ENCODE results near the gene BFAR.
"Not testable (repeated sequence)": the region's sequence is repeated elsewhere in the genome, so short reads cannot be mapped to it uniquely, and the experiment has no call there.

Gene BFAR

DNA sequence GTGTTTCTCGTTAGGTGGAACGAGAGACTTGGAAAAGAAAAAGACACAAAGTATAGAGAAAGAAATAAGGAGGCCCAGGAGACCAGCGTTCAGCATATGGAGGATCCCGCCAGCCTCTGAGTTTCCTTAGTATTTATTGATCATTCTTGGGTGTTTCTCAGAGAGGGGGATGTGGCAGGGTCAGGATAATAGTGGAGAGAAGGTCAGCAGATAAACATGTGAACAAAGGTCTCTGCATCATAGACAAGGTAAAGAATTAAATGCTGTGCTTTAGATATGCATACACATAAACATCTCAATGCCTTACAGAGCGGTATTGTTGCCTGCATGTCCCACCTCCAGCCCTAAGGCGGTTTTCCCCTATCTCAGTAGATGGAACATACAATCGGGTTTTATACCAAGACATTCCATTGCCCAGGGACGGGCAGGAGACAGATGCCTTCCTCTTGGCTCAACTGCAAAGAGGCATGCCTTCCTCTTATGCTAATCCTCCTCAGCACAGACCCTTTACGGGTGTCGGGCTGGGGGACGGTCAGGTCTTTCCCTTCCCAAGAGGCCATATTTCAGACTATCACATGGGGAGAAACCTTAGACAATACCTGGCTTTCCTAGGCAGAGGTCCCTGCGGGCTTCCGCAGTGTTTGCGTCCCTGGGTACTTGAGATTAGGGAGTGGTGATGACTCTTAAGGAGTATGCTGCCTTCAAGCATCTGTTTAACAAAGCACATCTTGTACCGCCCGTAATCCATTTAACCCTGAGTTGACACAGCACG lies 3.6 kb downstream of the BFAR start:
- DNase-seq: not testable (repeated sequence)

DNA sequence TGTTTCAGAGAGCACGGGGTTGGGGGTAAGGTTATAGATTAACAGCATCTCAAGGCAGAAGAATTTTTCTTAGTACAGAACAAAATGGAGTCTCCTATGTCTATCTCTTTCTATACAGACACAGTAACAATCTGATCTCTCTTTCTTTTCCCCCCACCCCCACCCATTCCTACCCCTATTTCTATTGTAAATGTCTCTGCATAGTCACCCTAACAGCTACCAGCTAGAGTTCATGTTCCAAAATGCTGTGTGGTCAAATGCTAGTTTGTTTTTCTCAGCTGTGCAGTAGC lies 4.1 kb downstream of the BFAR start:
- not testable (repeated sequence) for DNase-seq

DNA sequence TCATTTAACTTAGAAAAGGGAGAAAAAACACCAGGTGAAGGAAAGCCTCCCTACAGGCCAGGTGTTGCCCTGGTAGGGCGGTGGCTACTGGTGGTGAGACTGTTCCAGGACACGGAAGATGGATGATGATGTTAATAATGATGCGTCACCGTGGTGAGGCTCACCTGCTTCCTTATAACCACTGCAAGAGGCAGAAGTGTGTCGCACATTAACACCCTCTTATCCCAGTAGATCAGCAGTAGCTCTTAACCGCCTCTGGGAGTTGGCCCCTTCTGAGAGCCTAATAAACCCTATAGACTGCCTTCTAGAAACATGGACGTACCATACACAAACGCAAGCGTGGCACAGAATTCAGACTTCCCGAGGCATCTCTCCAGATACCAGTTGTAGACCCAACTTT lies 7.8 kb downstream of the BFAR start:
- no peak for DNase-seq

DNA sequence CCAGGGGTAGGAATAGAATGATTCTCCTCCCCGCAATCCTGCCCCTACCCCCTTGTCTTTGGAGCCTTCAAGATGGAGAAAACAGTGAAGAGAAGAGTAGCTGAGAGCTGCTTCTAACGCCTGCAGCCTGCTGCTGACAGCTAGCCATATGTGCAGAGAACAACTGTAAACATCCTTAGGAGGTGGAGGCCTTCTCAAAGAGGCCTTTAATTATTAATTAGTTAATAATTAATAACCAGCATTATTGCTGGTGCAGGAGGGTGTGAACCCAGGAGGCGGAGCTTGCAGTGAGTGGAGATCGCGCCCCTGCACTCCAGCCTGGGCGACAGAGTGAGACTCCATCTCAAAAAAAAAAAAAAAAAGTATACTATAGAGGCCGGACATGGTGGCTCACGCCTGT lies 8.5 kb downstream of the BFAR start:
- no peak for DNase-seq

DNA sequence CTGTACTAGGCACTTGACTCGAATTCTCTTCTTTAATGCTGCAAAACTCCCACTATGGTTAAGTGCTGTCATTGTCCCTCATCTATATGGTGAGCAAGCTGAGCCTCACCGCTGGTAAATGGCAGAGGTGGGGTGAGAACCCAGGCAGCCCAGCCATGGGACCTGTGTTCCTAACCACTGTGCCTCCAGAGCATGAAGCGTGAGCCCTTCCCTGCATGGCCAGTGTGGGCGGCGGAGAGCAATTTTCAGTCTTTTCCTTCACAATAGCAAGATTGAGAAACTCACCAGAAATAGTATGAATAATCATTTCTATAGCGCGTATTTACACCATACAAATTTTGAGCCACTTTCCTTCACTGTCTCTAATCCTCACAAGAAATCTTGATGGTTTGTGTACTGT lies 9.2 kb downstream of the BFAR start:
- no peak for DNase-seq

DNA sequence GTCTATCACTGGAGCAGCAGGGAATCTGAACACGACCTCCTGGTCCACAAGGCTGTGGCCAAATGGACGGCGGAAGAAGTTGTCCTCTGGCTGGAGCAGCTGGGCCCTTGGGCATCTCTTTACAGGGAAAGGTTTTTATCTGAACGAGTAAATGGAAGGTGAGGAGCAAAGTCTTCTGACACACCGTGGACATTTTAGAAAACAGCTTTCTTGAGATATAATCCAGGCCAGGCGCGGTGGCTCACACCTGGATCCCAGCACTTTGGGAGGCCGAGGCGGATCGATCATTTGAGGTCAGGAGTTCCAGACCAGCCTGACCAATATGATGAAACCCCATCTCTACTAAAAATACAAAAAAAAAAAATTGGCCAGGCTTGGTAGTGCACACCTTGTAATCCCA lies 17.1 kb downstream of the BFAR start:
- no peak for DNase-seq

DNA sequence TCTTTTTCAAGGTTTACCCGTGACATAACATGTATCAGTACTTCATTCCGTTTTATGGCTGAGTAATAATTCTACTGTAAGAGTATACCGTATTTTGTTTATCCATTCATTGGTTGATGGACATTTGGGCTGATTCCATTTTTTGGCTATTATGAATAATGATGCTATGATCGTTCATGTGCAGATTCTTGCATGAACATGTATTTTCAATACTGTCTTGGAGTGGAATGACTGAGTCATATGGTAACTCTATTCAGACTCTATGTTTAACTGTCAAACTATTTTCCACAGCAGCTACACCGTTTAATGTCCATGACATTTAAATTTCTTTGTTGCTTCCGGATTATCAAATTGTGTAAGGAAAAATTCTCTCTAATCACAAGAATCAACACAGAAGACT lies 17.9 kb downstream of the BFAR start:
- DNase-seq: no peak

DNA sequence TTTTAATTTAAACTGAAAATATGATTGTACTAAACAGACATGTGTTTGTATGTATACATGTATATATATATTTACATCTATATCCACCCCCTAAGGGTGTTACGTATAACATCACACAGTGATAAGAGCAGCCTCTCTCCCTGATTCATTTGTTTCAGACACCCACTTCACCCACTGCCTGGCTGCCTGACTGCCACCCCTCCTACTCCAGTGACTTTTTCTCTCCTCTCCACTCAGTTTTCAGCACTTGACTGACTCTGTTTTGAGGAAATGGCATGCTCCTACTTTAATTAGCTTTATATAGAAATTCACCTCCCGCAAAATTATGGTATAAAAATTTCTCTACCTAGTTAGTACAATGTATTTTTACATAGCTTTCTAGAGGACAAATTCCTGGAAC lies 20.0 kb downstream of the BFAR start:
- DNase-seq: no peak

DNA sequence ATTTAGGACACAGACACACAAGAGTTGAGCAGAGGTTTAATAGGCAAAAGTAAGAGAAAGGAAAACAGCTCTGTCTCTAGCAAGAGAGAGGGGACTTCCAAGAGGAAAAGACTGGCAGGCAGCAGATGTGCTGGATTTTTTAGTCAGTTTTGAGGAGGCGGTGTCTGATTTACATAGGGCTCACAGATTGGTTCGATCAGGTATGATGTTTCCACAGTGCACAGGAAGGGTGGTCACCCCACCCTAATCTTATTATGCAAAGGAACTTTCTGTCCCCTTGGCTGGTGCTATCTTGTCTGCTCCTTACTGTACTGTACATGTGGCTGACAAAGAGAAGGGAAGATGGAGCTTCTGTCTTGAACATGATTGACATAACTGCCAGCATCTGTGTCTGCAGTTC lies 25.3 kb downstream of the BFAR start:
- DNase-seq: no peak

DNA sequence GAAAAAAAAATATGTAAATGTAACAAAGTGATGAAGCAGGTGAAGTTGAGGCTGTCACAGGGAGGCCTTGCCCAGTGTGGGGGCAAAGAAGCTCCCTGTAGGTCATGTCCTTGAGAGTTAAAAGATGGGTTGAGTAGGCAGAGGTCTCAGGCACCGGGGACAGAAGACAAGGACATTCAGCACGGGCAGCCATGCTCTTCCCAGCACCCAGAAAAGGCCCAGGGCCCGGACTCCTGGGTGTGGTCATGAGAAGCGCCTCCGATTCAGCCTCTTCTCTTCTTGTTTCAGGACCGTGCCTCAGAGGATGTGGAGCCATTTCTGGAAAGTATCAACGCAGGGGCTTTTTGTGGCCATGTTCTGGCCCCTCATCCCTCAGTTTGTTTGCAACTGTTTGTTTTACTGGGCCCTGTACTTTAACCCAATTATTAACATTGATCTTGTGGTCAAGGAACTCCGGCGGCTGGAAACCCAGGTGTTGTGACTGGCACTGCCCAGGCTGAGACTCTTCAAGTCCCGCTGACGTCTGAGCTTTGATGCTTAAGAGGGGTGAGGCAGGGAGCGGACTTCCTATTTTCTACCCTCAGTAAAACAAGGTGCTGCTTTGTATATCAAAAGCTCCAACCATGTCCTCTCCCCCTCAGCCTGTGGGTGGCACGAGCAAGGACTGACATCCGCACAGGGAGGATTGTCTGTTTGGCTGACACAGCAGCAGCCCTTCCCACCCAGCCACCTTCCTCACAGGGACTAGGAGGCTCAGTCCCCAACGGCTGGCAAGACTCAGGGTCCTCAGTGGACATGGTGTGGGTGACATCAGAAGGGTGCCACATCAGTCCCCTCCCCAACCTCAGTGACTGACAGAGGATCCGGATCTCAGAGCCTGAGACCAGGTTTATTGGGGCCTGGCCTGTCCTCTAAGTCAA lies 34.9 kb downstream of the BFAR start:
- DNase-seq: no peak

DNA sequence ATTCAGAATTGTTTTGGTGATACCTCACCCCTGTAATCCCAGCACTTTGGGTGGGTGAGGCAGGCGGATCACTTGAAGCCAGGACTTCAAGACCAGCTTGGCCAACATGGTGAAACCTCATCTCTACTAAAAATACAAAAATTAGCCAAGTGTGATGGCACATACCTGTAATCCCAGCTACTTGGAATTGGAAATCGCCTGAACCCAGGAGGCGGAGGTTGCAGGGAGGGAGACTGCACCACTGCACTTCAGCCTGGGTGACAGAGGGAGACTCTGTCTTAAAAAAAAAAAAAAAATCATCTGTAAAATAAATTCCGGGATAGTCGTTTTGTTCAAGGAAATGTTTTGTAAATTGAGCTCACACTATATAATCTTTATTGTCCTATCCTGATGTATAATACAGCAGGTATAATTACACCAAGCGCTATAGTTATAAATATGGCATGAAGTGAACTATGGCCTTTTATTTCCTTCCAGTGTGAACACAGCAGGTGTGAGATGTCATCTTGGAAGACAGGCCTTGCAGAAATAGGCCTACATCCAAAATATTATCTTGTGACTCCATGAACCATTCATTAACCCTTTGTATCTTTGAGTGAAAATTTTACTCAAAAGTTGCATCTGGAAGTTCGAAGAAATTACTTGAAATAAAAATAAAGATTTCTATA lies 35.9 kb downstream of the BFAR start:
- no peak for DNase-seq

DNA sequence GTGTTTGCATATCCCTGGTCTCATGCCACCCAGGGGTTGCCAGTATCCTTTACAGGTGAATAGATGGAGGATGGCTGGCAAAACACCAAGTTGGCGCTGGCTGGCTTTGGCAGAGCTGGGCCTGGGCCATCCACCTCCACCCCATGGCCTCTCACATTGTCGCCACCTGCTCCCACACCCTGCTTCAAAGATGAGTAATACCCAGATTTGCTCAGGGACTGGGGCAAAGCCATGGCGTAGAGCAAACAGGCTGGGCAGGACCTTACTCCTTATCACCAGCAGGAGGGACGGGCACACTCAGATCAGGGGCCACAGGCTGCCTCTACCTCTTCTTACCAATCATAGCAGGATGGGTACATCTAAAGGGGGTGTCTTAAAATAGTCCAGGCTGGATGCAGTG lies 37.0 kb downstream of the BFAR start:
- no peak for DNase-seq

DNA sequence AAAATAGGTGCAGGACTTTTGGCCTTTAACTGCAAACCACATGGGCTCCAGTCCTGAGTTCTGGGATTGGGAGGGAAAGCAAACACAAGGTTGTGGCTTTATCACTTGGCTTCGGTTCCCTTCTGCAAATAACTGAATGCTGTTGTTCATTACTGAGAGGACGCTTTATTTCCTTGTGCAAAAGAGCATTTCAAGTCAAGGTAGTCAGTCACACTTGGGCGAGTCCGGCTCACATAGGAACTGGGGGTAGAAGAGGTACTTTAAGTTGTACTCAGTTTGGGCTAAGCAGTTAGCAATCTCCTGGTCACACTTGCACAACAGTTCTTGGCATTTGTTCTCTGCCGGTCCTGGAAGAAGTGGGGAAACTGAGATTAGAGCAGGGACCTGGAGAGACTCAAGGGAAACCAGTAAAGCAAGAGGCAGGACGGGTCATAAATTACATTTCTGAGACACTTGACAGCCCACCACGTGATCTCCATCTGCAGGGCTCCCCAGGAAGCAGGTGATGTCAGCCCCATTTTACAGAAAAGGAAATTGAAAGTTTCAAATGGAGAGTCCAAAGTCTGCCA lies 39.7 kb downstream of the BFAR start:
- no peak for DNase-seq

DNA sequence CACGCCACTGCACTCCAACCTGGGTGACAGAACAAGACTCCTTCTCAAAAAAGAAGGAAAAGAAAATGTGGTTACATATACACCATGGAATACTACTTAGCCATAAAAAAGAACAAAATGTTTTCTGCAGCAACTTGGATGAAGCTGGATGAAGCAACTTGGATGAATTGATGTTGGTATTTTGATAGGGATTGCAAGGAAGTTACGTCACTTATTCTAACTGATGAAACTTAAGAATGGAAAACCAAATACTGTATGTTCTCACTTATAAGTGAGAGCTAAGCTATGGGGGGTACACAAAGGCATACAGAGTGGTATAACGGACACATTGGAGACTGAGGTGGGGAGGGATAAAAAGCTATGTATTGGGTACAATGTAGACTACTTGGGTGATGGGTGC lies 43.9 kb downstream of the BFAR start:
- DNase-seq: no peak

DNA sequence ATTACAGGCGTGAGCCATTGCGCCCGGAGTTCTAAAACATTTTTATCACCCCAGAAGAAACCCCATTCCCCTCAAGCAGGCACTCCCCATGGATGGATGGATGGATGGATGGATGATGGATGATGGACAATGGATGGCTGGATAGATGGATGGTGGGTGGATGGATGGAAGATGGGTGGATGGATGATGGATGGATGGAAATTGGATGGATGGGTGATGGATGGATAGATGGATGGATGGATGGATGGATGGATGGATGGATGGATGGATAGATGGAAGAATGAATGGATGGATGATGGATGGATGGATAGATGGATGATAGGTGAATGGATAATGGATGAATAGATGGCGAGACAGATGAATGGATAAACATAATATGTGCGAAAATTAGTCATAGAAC lies 44.9 kb downstream of the BFAR start:
- no peak for DNase-seq

DNA sequence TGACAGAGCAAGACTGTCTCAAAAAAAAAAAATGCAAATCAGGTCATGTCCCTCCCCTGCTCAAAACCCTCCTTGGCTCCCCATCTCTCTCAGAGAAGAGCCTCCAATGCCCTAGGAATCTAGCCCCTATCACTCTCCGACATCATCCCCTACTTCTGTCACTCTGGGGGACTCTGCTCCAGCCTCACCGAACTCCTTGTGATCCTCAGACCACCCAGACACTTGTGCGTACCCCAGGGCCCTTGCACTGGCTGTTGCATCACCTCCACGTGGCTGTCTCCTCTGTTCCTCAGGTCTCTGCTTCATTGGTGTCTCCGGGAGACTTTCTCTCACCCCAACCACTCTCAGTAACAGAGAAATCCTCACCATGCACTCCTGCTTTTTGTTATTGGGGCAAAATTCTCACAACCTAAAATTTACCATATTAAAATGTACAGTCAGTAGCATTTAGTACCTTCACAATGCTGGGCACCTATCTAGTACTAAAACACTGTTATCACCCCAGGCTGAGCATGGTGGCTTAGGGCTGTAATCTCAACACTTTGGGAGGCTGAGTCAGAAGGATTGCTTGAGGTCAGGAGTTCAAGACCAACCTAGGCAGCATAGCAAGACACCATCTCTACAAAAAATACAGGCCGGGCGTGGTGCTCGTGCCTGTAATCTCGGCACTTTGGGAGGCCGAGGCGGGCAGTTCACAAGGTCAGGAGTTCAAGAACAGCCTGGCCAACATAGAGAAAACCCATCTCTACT lies 46.2 kb downstream of the BFAR start:
- no peak for DNase-seq

DNA sequence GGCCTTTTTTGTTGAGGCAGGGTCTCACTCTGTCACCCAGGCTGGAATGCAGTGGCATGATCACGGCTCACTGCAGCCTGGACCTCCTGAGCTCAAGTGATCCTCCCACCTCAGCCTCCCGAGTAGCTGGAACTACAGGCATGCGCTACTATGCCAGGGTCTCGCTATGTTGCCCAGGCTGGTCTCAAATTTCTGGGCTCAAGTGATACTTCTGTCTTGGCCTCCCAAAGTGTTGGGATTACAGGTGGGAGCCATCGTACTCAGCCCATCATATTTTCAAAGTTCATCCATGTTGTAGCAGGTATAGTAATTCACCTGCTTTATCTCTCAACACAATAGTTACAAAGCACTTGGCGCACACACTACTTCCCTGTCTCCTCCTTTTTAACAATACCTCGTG lies 47.6 kb downstream of the BFAR start:
- DNase-seq: not testable (repeated sequence)

DNA sequence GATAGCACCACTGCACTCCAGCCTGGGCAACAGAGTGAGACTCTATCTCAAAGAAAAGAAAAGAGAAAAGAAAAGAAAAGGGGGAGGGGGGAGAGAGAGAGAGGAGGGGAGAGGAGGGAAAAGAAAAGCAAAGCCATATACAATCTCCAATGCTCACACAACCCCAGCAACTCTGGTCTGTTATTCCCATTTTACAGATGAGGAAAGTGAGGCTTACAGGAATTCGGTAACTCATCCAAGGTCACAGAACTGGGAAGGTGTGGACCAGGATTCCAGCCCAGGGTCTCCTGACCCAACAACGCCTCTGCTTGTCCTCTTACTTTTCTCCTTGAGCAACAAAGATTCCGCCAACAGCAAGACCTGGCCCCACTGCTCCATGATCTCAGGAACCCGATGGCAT lies 48.4 kb downstream of the BFAR start:
- DNase-seq: no peak

DNA sequence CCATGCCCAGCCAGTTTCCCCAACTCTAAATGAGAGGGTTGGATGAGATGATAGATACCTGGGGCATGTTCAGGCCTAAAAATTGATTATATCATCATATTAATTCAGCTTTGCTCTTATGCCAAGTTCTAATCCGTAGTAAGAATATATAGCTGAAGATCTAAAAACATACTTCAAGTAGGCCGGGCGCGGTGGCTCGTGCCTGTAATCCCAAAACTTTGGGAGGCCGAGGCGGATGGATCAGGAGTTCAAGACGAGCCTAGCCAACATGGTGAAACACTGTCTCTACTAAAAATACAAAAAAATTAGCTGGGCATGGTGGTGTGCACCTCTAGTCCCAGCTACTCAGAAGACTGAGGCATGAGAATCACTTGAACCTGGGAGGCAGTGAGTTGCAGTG lies 49.4 kb downstream of the BFAR start:
- DNase-seq: no peak

DNA sequence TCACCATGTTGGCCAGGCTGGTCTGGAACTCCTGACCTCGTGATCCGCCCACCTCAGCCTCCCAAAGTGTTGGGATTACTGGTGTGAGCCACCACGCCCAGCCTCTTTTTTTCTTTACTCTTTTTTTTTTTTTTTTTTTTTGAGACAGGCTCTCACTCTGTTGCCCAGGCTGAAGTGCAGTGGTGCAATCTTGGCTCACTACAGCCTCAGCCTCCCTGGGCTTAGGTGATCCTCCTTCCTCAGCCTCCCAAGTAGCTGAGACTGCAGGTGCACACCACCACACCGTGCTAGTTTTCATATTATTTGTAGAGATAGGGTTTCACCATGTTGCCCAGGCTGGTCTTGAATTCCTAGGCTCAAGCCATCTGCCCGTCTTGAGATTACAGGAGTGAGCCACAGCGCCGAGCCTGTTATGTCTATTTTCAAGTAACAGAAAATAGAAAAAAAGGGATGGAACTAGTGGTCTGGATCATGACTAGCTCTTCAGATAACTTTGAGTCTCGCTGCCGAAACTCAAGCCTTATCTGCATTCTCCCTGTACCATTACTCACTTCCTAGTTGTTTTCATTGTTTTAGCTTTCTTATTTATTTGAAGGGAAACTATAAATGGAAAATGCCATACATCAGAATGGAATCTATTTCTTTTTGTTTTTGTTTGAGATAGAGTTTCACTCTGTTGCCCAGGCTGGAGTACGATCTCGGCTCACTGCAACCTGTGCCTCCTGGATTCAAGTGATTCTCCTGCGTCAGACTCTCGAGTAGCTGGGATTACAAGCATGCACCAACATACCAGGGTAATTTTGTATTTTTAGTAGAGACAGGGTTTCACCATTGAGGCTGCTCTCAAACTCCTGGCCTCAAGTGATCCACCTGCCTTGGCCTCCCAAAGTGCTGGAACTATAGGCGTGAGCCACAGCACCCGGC lies 53.4 kb downstream of the BFAR start:
- not testable (repeated sequence) for DNase-seq

DNA sequence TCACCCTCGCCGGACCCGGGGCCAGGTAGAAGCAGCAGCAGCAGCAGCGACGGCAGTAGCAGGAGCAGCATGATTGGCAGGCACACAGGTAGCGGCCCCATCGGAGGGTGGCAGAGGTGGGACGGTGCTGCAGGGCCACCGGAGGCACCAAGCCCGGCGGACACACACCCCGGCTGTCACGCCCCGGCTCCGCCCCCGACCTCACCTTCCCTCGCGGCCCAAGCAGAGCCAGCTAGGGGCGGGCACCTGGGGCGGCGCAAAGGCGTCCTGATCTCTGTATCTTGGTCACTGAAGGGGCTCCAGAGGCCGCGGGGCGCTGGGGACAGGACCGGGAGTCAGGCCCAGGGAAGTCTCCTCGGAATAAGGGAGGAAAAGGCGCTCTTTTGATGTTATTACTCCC lies 61.4 kb downstream of the BFAR start, which contains the start of gene PLA2G10:
Gene PLA2G10 (minus strand): TSS at position 180 of the 400 bp plus-strand sequence. CDS start 79 bp downstream, at position 101.
- DNase-seq: not testable (repeated sequence)

DNA sequence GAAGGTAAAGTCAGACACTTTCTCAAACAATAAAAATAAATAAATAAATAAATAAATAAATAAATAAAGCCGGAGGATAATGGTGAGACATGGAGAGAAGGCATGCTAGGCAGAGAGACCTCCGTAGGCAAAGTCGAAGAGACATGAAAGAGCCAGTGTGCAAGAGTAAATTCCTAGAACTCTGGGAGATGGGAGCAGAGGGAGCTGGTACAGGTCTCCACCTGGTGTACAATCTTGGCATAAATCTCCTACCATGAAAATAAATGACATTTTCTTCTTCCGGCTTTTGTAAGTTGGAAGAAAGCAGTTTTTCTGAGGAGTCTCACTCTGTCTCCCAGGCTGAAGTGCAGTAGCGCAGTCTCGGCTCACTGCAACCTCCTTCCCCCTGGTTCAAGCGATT lies 69.1 kb downstream of the BFAR start:
- not testable (repeated sequence) for DNase-seq
